CD4-positive, alpha-beta T cell (primary cell): ENCODE results near the gene GLCE. TPM values are rescaled to one million over a fixed set of nuclear protein-coding genes. Genes with fewer than 3 reads are reported as not detected.

ENCODE experiments used
- ATAC-seq: fragments of 200-7000 bp; cut with Tn5 transposase; one replicate; pipeline ENCODE4 v1.10.0; 2022; ENCODE audit warnings: mild to moderate bottlenecking; ENCODE audit not compliant: poor library complexity
- CTCF ChIA-PET: fragments of 350-600 bp; sonication (Branson Sonifier 250); formaldehyde crosslinking; loops from one replicate; lab custom pipeline; 2021; ENCODE audit warnings: antibody characterized with exemption, inconsistent platforms; lab: Charles Lee
- POLR2A ChIA-PET: fragments of 350-600 bp; sonication (Branson Sonifier 250); formaldehyde crosslinking; loops from one replicate; lab custom pipeline; 2021; ENCODE audit warnings: antibody characterized with exemption, inconsistent platforms; lab: Charles Lee
- DNase-seq, 14 experiments: peaks; one replicate each; pipeline ENCODE4 v3.0.0-alpha.2; 2013 to 2020; ENCODE audit warnings: mixed read lengths in 2 of 14
- H3K27ac ChIP-seq, 2 donors: one replicate each; pipeline versions ENCODE4 v1.5.1 to v1.7.0; 2013; ENCODE audit warnings: low read length in 2 of 2, low read depth in 1 of 2, mild to moderate bottlenecking in 1 of 2
- H3K27me3 ChIP-seq, 2 experiments: 1 replicate in 1 of 2; 2 replicates in 1 of 2; pipeline versions ENCODE4 v1.6.1 to v1.7.0; 2013; ENCODE audit warnings: low read length in 2 of 2, control low read depth in 1 of 2, mild to moderate bottlenecking in 1 of 2, moderate library complexity in 1 of 2; ENCODE audit not compliant: insufficient read depth in 2 of 2, control insufficient read depth in 1 of 2
- H3K36me3 ChIP-seq: one replicate; pipeline ENCODE4 v1.6.1; 2013; ENCODE audit warnings: low read length, control low read depth; ENCODE audit not compliant: insufficient read depth
- H3K4me1 ChIP-seq: one replicate; pipeline ENCODE4 v1.6.1; 2013; ENCODE audit warnings: low read length, control low read depth; ENCODE audit not compliant: insufficient read depth
- H3K4me3 ChIP-seq: one replicate; pipeline ENCODE4 v1.5.1; 2013; ENCODE audit warnings: mild to moderate bottlenecking, low read length, moderate library complexity
- H3K9me3 ChIP-seq, 2 experiments: 1 replicate in 1 of 2; 2 replicates in 1 of 2; pipeline versions ENCODE4 v1.6.1 to v1.7.0; 2013; ENCODE audit warnings: low read length in 2 of 2, mild to moderate bottlenecking in 2 of 2, control low read depth in 1 of 2, moderate library complexity in 1 of 2; ENCODE audit not compliant: control insufficient read depth in 1 of 2, insufficient read depth in 1 of 2
- H3K27ac Mint-ChIP-seq: one replicate; pipeline ENCODE4 v1.8.0; 2020; ENCODE audit warnings: mixed read lengths
- H3K27me3 Mint-ChIP-seq: one replicate; pipeline ENCODE4 v1.8.0; 2021; ENCODE audit warnings: mixed read lengths
- H3K36me3 Mint-ChIP-seq: one replicate; pipeline ENCODE4 v1.8.0; 2021; ENCODE audit warnings: low read depth, mixed read lengths
- H3K4me1 Mint-ChIP-seq: one replicate; pipeline ENCODE4 v1.8.0; 2021; ENCODE audit warnings: low read depth, mixed read lengths
- H3K4me3 Mint-ChIP-seq: one replicate; pipeline ENCODE4 v1.8.0; 2020; ENCODE audit warnings: mild to moderate bottlenecking, mixed read lengths
- H3K9me3 Mint-ChIP-seq: one replicate; pipeline ENCODE4 v1.8.0; 2020; ENCODE audit warnings: mixed read lengths
- CTCF ChIP-seq: fragments of 200-600 bp; IDR thresholded peaks from one replicate; pipeline ENCODE4 v1.8.0; 2022; ENCODE audit warnings: antibody characterized with exemption, mild to moderate bottlenecking
- intact Hi-C, 2 experiments: fragments of 100-400 bp; cut with DNase I in 1 of 2; cut with micrococcal nuclease in 1 of 2; formaldehyde crosslinking; loops; one replicate each; pipeline versions ENCODE4 v1.15.1 to v1.9.0; 2023 to 2025; cut with DNase I, micrococcal nuclease
- total RNA-seq, 174 experiments: library from RNA in 2 of 174; stranded (reverse) in 2 of 174; gene quantifications; one replicate each; pipeline ENCODE4 v1.2.3 and lab custom pipeline; 2021 to 2026

GLCE gene
- total RNA-seq, 2 experiments from 2014 or later, result 3.2 TPM

GRCh38 chr15:69145694-69146492 lies 14.5 kb upstream of the GLCE start:
- Histone ChIP-seq H3K36me3 (no peaks in the 10 kb centered on the region), H3K4me3 (no peak overlapping the region), H3K9me3 (no peaks in the 10 kb centered on the region), H3K4me1 (no peaks in the 10 kb centered on the region), H3K27me3 (peaks cover 19 to 21% of the 10 kb centered on the region in 2 experiments), H3K27ac (no peak overlapping the region)
- TF ChIP-seq CTCF, result no peak
- ATAC-seq (no peak), DNase-seq (no peak)
- ChIA-PET CTCF (no interaction called here), POLR2A (no interaction called here)
- Mint-ChIP-seq H3K36me3 (no peaks in the 10 kb centered on the region), H3K27ac (no peak overlapping the region), H3K27me3 (peaks cover 81% of the 10 kb centered on the region), H3K4me3 (no peak overlapping the region), H3K9me3 (no peaks in the 10 kb centered on the region), H3K4me1 (no peaks in the 10 kb centered on the region)
- intact Hi-C loops, result no loop called here

- ATAC-seq, result no peak
- Histone ChIP-seq H3K27ac (no peak overlapping the region), H3K4me1 (no peaks in the 10 kb centered on the region), H3K4me3 (no peak overlapping the region), H3K9me3 (no peaks in the 10 kb centered on the region), H3K36me3 (no peaks in the 10 kb centered on the region), H3K27me3 (peaks cover 21% of the 10 kb centered on the region in 2 experiments)
- Mint-ChIP-seq H3K4me3 (no peak overlapping the region), H3K9me3 (no peaks in the 10 kb centered on the region), H3K27ac (no peak overlapping the region), H3K27me3 (peaks cover 88% of the 10 kb centered on the region), H3K36me3 (no peaks in the 10 kb centered on the region), H3K4me1 (no peaks in the 10 kb centered on the region)
- TF ChIP-seq CTCF, result no peak
- intact Hi-C loops, result no loop called here
- CTCF ChIA-PET, result no interaction called here
- DNase-seq, result no peak
- POLR2A ChIA-PET, result no interaction called here
Observed at GRCh38 chr15:69146724-69147435, 13.6 kb upstream of the GLCE start.

- ATAC-seq (no peak), DNase-seq (no peak)
- H3K9me3 ChIP-seq, result no peaks in the 10 kb centered on the region
- peaks cover 21% of the 10 kb centered on the region in 2 experiments for H3K27me3 ChIP-seq
- Mint-ChIP-seq H3K36me3 (no peaks in the 10 kb centered on the region), H3K4me1 (no peaks in the 10 kb centered on the region), H3K9me3 (no peaks in the 10 kb centered on the region), H3K27me3 (peaks cover 82% of the 10 kb centered on the region), H3K4me3 (no peak overlapping the region), H3K27ac (no peak overlapping the region)
- no peak overlapping the region for H3K27ac ChIP-seq
- H3K4me3 ChIP-seq, result no peak overlapping the region
- CTCF ChIA-PET, result no interaction called here
- intact Hi-C loops, result no loop called here
- POLR2A ChIA-PET, result no interaction called here
- H3K4me1 ChIP-seq, result no peaks in the 10 kb centered on the region
- no peaks in the 10 kb centered on the region for H3K36me3 ChIP-seq
- TF ChIP-seq CTCF, result no peak
Observed at GRCh38 chr15:69148465-69148864, 12.0 kb upstream of the GLCE start.
